HepG2 (cell line): ENCODE measurements around the gene ARHGAP23. TPM values are rescaled to one million over a fixed set of nuclear protein-coding genes. Genes with fewer than 3 reads are reported as not detected.

Experiments used
- GPN1 ChIP-seq: sonication (generic); formaldehyde crosslinking; IDR thresholded peaks from 2 replicates; pipeline ENCODE4 v1.5.1; 2020; ENCODE audit warnings: missing genetic modification reagents, borderline replicate concordance
- NFYB ChIP-seq: sonication (generic); formaldehyde crosslinking; IDR thresholded peaks from 2 replicates; pipeline ENCODE4 v1.4.0; 2020; ENCODE audit warnings: missing genetic modification reagents
- REST ChIP-seq, 2 experiments: IDR thresholded peaks; 2 replicates each; pipeline ENCODE4 v1.6.1; 2011 to 2012; ENCODE audit warnings: low read length in 2 of 2, borderline replicate concordance in 1 of 2, low read depth in 1 of 2, mild to moderate bottlenecking in 1 of 2, moderate library complexity in 1 of 2
- U2AF1 ChIP-seq: fragments of 200-400 bp; formaldehyde crosslinking; optimal IDR thresholded peaks from 2 replicates; pipeline ENCODE3; 2017; ENCODE audit warnings: mild to moderate bottlenecking, low read depth, low read length
- XBP1 ChIP-seq: sonication (generic); formaldehyde crosslinking; IDR thresholded peaks from 2 replicates; pipeline ENCODE4 v1.5.0; 2020; ENCODE audit warnings: missing genetic modification reagents
- ZFP37 ChIP-seq: sonication (generic); formaldehyde crosslinking; IDR thresholded peaks from 2 replicates; pipeline ENCODE4 v1.4.0; 2020; ENCODE audit warnings: missing genetic modification reagents, borderline replicate concordance
- ZFP62 ChIP-seq: sonication (generic); formaldehyde crosslinking; IDR thresholded peaks from 2 replicates; pipeline ENCODE4 v1.4.0; 2020; ENCODE audit warnings: missing genetic modification reagents
- ZNF205 ChIP-seq: IDR thresholded peaks from 2 replicates; pipeline ENCODE4 v1.6.1; 2018; ENCODE audit warnings: missing biosample characterization, missing genetic modification reagents
- ZNF3 ChIP-seq: IDR thresholded peaks from 2 replicates; pipeline ENCODE4 v1.7.0; 2017; ENCODE audit warnings: inconsistent platforms
- ZNF777 ChIP-seq: sonication (generic); formaldehyde crosslinking; IDR thresholded peaks from 2 replicates; pipeline ENCODE4 v1.4.0; 2020; ENCODE audit warnings: missing genetic modification reagents
- ZNF782 ChIP-seq: sonication (generic); formaldehyde crosslinking; IDR thresholded peaks from 2 replicates; pipeline ENCODE4 v1.4.0; 2020; ENCODE audit warnings: missing genetic modification reagents, mild to moderate bottlenecking, borderline replicate concordance
- ZSCAN12 ChIP-seq: sonication (generic); formaldehyde crosslinking; IDR thresholded peaks from 2 replicates; pipeline ENCODE4 v1.9.0; 2021; ENCODE audit warnings: mild to moderate bottlenecking, missing genetic modification reagents
- polyA plus RNA-seq, 8 experiments: library from polyadenylated mRNA; depleted of rRNA in 3 of 8; stranded (reverse) in 7 of 8; unstranded in 1 of 8; fragments of >200 nt; fragmentation: Illumina TruSeq in 4 of 8; extraction: Trizol in 4 of 8; gene quantifications; 2 replicates each; pipeline versions ENCODE4 v1.2.1 to v1.2.3, GENCODE V29; 2011 to 2016; ENCODE audit warnings: low read depth in 4 of 8, missing spikeins in 1 of 8, mixed read lengths in 1 of 8; ENCODE audit not compliant: insufficient read depth in 1 of 8
- total RNA-seq, 5 experiments: library from RNA; depleted of rRNA; stranded (reverse); fragments of >200 nt; fragmentation: Illumina TruSeq; extraction: Trizol; gene quantifications; 2 replicates each; pipeline ENCODE4 v1.2.3, GENCODE V29; 2016; ENCODE audit warnings: low read depth in 1 of 5
- TF ChIP-seq, protein P1 (sequence below): sonication (generic); formaldehyde crosslinking; conservative IDR thresholded peaks from 2 replicates; pipeline ENCODE4 v1.8.0; 2022; ENCODE audit warnings: low read depth, missing genetic modification reagents
- TF ChIP-seq, protein P2 (sequence below): sonication (generic); formaldehyde crosslinking; IDR thresholded peaks from 2 replicates; pipeline ENCODE4 v1.5.0; 2020; ENCODE audit warnings: missing genetic modification reagents, mild to moderate bottlenecking, borderline replicate concordance
- TF ChIP-seq, protein P3 (sequence below): sonication (generic); formaldehyde crosslinking; conservative IDR thresholded peaks from 2 replicates; pipeline ENCODE4 v1.4.0; 2020; ENCODE audit warnings: missing genetic modification reagents
- TF ChIP-seq, protein P4 (sequence below): sonication (generic); formaldehyde crosslinking; IDR thresholded peaks from 2 replicates; pipeline ENCODE4 v1.4.0; 2020; ENCODE audit warnings: missing genetic modification reagents
- TF ChIP-seq, protein P5 (sequence below): sonication (generic); formaldehyde crosslinking; IDR thresholded peaks from 2 replicates; pipeline ENCODE4 v1.4.0; 2020; ENCODE audit warnings: missing genetic modification reagents

The ARHGAP23 gene
- total and polyA plus RNA-seq, 2 of the 13 experiments (the other 11 are each of a cell fraction or from before 2014, with no cell fraction given): 0.03 TPM; not detected in 1

GRCh38 chr17:38557836-38558727 is 129.8 kb downstream of the ARHGAP23 start (continued):
- TF ChIP-seq REST (IDR thresholded peaks at IDR 0.05; ENCODE audit: borderline replicate concordance in 1 of 2, low read depth in 1 of 2, low read length in 2 of 2): peak in 1 of 2 experiments; percentile 8; a peak in 1 of 4 replicates
- TF ChIP-seq, protein P1, sequence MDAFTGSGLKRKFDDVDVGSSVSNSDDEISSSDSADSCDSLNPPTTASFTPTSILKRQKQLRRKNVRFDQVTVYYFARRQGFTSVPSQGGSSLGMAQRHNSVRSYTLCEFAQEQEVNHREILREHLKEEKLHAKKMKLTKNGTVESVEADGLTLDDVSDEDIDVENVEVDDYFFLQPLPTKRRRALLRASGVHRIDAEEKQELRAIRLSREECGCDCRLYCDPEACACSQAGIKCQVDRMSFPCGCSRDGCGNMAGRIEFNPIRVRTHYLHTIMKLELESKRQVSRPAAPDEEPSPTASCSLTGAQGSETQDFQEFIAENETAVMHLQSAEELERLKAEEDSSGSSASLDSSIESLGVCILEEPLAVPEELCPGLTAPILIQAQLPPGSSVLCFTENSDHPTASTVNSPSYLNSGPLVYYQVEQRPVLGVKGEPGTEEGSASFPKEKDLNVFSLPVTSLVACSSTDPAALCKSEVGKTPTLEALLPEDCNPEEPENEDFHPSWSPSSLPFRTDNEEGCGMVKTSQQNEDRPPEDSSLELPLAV: no peak
- peak; percentile 40; the same call in 1 of the 2 replicates for TF ChIP-seq GPN1 (CRISPR knock-in tag)
- no peak for TF ChIP-seq ZNF777 (CRISPR knock-in tag)
- TF ChIP-seq, protein P2, sequence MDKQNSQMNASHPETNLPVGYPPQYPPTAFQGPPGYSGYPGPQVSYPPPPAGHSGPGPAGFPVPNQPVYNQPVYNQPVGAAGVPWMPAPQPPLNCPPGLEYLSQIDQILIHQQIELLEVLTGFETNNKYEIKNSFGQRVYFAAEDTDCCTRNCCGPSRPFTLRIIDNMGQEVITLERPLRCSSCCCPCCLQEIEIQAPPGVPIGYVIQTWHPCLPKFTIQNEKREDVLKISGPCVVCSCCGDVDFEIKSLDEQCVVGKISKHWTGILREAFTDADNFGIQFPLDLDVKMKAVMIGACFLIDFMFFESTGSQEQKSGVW (CRISPR knock-in tag): no peak
- TF ChIP-seq XBP1: no peak
- TF ChIP-seq, protein P3, sequence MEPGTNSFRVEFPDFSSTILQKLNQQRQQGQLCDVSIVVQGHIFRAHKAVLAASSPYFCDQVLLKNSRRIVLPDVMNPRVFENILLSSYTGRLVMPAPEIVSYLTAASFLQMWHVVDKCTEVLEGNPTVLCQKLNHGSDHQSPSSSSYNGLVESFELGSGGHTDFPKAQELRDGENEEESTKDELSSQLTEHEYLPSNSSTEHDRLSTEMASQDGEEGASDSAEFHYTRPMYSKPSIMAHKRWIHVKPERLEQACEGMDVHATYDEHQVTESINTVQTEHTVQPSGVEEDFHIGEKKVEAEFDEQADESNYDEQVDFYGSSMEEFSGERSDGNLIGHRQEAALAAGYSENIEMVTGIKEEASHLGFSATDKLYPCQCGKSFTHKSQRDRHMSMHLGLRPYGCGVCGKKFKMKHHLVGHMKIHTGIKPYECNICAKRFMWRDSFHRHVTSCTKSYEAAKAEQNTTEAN (CRISPR knock-in tag): no peak
- TF ChIP-seq U2AF1: peak; percentile 59
- TF ChIP-seq, protein P4, sequence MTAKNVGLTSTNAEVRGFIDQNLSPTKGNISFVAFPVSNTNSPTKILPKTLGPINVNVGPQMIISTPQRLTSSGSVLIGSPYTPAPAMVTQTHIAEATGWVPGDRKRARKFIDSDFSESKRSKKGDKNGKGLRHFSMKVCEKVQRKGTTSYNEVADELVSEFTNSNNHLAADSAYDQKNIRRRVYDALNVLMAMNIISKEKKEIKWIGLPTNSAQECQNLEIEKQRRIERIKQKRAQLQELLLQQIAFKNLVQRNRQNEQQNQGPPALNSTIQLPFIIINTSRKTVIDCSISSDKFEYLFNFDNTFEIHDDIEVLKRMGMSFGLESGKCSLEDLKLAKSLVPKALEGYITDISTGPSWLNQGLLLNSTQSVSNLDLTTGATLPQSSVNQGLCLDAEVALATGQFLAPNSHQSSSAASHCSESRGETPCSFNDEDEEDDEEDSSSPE (CRISPR knock-in tag): peak; percentile 79
- TF ChIP-seq ZNF205 (CRISPR knock-in tag): no peak
- peak; percentile 22; the same call in 1 of the 2 replicates for TF ChIP-seq NFYB (CRISPR knock-in tag)
- TF ChIP-seq ZNF782: 0 out of 2 replicates have a peak, but pooled peaks have one; percentile 28
- TF ChIP-seq ZFP37: no peak
- TF ChIP-seq ZFP62 (CRISPR knock-in tag): no peak
- no peak for TF ChIP-seq ZSCAN12
- TF ChIP-seq, protein P5, sequence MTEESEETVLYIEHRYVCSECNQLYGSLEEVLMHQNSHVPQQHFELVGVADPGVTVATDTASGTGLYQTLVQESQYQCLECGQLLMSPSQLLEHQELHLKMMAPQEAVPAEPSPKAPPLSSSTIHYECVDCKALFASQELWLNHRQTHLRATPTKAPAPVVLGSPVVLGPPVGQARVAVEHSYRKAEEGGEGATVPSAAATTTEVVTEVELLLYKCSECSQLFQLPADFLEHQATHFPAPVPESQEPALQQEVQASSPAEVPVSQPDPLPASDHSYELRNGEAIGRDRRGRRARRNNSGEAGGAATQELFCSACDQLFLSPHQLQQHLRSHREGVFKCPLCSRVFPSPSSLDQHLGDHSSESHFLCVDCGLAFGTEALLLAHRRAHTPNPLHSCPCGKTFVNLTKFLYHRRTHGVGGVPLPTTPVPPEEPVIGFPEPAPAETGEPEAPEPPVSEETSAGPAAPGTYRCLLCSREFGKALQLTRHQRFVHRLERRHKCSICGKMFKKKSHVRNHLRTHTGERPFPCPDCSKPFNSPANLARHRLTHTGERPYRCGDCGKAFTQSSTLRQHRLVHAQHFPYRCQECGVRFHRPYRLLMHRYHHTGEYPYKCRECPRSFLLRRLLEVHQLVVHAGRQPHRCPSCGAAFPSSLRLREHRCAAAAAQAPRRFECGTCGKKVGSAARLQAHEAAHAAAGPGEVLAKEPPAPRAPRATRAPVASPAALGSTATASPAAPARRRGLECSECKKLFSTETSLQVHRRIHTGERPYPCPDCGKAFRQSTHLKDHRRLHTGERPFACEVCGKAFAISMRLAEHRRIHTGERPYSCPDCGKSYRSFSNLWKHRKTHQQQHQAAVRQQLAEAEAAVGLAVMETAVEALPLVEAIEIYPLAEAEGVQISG (CRISPR knock-in tag): peak; percentile 31; the same call in 1 of the 2 replicates
- TF ChIP-seq ZNF3 (CRISPR knock-in tag): no peak
